ENCODE results near the gene MT1A.

Gene MT1A

GRCh38 chr16:56634715-56635440 lies 3.6 kb upstream of the MT1A start:
- no peak for DNase-seq
- Mint-ChIP-seq H3K27ac (peak overlapping the region in 1 of 2 donors; percentile 34), H3K27me3 (peaks cover 100% of the 10 kb centered on the region), H3K4me1 (peaks cover 56% of the 10 kb centered on the region), H3K9me3 (no peaks in the 10 kb centered on the region), H3K4me3 (peak overlapping the region; percentile 76 to 81)
- no peak for ATAC-seq

- DNase-seq (no peak), ATAC-seq (no peak)
- H3K27ac Mint-ChIP-seq = no peak overlapping the region
- no peaks in the 10 kb centered on the region for H3K9me3 Mint-ChIP-seq
- H3K4me1 Mint-ChIP-seq = peaks cover 56% of the 10 kb centered on the region
- H3K4me3 Mint-ChIP-seq = peak overlapping the region; percentile 76 to 81
- H3K27me3 Mint-ChIP-seq = peaks cover 100% of the 10 kb centered on the region
Observed at GRCh38 chr16:56635441-56635967, 3.0 kb upstream of the MT1A start.

DNA sequence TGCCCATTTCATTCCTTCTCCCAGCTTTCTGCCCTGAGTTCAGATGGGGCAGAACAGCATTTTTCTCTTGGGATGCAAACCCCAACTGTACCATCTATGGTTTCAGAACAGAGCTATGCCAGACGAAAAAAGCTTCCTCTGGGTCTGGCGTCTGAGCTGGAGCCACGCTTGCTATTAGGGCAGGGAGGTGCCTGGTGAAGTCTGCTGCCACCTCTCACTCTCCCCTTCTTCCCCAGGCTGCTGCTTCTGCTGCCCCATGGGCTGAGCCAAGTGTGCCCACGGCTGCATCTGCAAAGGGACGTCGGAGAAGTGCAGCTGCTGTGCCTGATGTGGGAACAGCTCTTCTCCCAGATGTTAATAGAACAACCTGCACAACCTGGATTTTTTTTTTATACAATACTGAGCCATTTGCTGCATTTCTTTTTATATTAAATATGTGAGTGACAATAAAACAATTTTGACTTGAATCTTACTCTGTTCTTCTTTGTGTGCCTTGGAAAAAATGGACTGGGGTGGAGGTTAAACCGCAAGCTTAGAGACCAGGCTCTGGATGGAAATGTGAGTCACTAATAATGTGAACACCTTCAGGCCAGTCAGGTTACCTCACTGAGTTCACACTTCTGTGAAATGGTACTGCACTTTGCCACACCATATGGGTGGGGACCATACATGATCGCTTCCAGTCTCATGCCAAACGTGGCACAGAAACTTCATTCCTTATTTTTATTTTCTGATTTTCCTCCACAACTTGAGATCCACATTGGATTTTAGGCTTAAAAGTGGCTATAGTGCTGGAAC lies 1.7 kb upstream of the MT1A start:
- DNase-seq (no peak), ATAC-seq (no peak)
- Mint-ChIP-seq H3K4me1 (peaks cover 53% of the 10 kb centered on the region), H3K9me3 (no peaks in the 10 kb centered on the region), H3K4me3 (no peak overlapping the region), H3K27me3 (peaks cover 96% of the 10 kb centered on the region), H3K27ac (no peak overlapping the region)

- ATAC-seq = no peak
- H3K4me3 Mint-ChIP-seq = peak overlapping the region; percentile 72 to 83
- peaks cover 58% of the 10 kb centered on the region for H3K4me1 Mint-ChIP-seq
- no peaks in the 10 kb centered on the region for H3K9me3 Mint-ChIP-seq
- H3K27me3 Mint-ChIP-seq = peaks cover 79% of the 10 kb centered on the region
- H3K27ac Mint-ChIP-seq = no peak overlapping the region
- no peak for DNase-seq
Observed at GRCh38 chr16:56639045-56639444, 579 bp downstream of the MT1A start.

GRCh38 chr16:56640076-56640475 lies 1.6 kb downstream of the MT1A start:
- ATAC-seq (no peak), DNase-seq (no peak)
- H3K4me3 Mint-ChIP-seq = no peak overlapping the region
- H3K4me1 Mint-ChIP-seq = peaks cover 57% of the 10 kb centered on the region
- H3K27me3 Mint-ChIP-seq = peaks cover 77% of the 10 kb centered on the region
- H3K9me3 Mint-ChIP-seq = no peaks in the 10 kb centered on the region
- no peak overlapping the region for H3K27ac Mint-ChIP-seq

- Mint-ChIP-seq H3K27me3 (peaks cover 66% of the 10 kb centered on the region), H3K4me3 (no peak overlapping the region), H3K9me3 (no peaks in the 10 kb centered on the region), H3K27ac (no peak overlapping the region), H3K4me1 (peaks cover 46% of the 10 kb centered on the region)
- ATAC-seq (no peak), DNase-seq (no peak)
Observed at GRCh38 chr16:56641166-56641565, 2.7 kb downstream of the MT1A start.

DNA sequence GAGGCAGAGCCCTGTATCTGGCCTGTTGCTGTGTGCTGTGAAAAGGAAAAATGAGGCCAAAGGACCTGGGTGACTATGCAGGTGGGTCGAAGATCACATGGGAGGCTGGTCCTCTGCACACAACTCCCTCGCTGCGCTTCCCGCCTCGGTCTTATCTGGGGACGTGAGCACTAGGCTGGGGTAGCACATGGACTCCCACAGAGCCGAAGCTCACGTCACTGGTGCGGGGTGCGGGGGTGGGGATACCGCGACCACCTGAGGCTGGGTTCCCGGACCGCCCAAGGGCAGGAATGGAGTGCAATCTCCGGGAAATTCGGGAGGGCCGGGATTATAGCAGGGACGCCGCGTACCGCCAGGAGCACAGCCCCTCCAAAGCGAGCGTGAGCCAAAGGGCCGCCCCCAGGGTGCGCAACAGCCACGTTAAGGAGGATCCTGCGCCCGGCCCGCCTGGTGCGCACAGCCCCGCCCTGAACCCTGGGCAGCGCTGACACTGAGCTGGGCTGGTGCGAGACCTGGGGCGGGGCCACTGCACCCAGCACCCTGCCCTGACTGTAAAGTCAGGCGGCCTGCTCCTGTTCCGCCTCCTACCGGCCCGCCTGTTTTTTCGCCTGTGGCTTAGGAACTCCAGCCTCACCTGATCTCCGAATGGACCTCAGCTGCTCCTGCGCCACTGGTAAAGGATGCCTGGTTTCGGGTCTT lies 4.8 kb downstream of the MT1A start:
- peaks cover 31% of the 10 kb centered on the region for H3K4me1 Mint-ChIP-seq
- ATAC-seq (peak; percentile 100), DNase-seq (peak; percentile 79 to 80)
- no peaks in the 10 kb centered on the region for H3K9me3 Mint-ChIP-seq
- peak overlapping the region; percentile 80 to 85 for H3K27ac Mint-ChIP-seq
- peaks cover 60% of the 10 kb centered on the region for H3K27me3 Mint-ChIP-seq
- H3K4me3 Mint-ChIP-seq = peak overlapping the region; percentile 75 to 83

DNA sequence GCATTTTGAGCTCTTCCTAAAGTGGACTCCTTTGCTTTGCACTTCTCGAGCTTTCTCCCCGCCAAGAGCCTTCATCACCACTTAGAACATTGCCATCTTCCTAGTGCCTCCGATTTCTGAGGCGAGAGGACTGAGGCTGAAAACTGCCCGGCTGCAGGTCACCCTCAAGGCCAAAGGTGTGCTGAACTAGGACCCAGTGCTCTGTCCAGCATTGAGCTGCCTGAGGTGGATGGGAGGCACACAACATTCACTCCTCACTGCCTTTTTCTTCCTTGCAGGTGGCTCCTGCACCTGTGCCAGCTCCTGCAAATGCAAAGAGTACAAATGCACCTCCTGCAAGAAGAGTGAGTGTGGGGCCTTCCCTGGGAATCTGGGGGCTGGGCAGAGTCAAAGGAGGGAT lies 5.4 kb downstream of the MT1A start:
- H3K4me1 Mint-ChIP-seq = peaks cover 25% of the 10 kb centered on the region
- peaks cover 60% of the 10 kb centered on the region for H3K27me3 Mint-ChIP-seq
- H3K27ac Mint-ChIP-seq = peak overlapping the region; percentile 80 to 85
- DNase-seq (no peak), ATAC-seq (peak; percentile 1)
- peak overlapping the region; percentile 75 to 83 for H3K4me3 Mint-ChIP-seq
- H3K9me3 Mint-ChIP-seq = no peaks in the 10 kb centered on the region

GRCh38 chr16:56645311-56645710 lies 6.8 kb downstream of the MT1A start:
- DNase-seq (no peak), ATAC-seq (no peak)
- Mint-ChIP-seq H3K4me3 (no peak overlapping the region), H3K4me1 (peaks cover 24% of the 10 kb centered on the region), H3K27me3 (peaks cover 53% of the 10 kb centered on the region), H3K27ac (no peak overlapping the region), H3K9me3 (no peaks in the 10 kb centered on the region)

GRCh38 chr16:56645838-56646237 lies 7.4 kb downstream of the MT1A start:
- Mint-ChIP-seq H3K9me3 (no peaks in the 10 kb centered on the region), H3K27me3 (peaks cover 48% of the 10 kb centered on the region), H3K27ac (no peak overlapping the region), H3K4me1 (peaks cover 24% of the 10 kb centered on the region), H3K4me3 (no peak overlapping the region)
- DNase-seq (no peak), ATAC-seq (no peak)

DNA sequence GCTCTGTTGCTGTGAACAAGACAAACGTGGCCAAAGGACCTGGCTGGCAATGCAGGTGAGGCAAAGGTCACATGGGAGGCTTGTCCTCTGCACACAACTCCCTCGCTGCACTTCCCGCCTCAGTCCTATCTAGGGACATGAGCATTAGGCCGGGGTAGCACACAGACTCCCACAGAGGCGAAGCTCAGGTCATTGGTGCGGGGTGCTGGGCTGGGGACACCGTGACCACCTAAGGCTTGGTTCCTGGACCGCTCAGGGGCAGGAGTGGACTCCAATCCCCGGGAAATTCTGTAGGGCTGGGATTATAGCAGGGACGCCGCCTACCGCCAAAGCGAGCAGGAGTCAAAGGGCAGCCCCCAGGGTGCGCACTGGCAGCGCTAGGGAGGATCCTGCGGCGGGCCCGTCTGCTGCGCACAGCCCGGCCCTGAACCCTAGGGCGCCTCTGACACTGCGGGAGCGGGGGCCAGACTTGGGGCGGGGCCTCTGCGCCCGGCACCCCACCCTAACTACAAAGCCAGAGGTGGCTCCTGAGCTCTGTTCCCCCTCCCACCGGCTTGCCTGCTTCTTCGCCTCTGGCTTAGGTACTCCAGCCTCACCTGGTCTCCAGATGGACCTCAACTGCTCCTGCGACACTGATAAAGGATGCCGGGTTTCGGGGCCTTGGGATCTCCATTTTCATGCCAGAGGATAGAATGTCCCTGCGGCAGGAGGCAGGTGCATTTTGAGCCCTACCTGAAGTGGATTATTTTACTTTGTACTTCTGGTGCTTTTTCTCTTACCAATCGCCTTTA lies 9.4 kb downstream of the MT1A start:
- no peaks in the 10 kb centered on the region for H3K9me3 Mint-ChIP-seq
- peaks cover 61% of the 10 kb centered on the region for H3K27me3 Mint-ChIP-seq
- peaks cover 18% of the 10 kb centered on the region for H3K4me1 Mint-ChIP-seq
- no peak overlapping the region for H3K27ac Mint-ChIP-seq
- ATAC-seq = no peak
- no peak for DNase-seq
- no peak overlapping the region for H3K4me3 Mint-ChIP-seq

DNA sequence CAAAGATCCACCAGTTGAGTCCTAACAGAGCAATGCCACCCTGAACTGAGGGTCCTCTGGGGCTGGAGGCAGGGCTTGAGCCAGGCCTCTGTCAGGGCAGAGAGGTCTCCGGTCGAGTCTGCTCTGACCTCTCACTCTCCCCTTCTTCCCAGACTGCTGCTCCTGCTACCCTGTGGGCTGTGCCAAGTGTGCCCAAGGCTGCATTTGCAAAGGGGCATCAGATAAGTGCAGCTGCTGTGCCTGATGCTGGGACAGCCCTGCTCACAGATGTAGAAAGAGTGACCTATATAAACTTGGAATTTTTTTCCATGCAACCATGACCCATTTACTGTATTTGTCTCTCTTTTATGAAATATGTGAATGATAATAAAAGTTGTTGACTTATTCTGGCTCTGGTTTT lies 10.8 kb downstream of the MT1A start:
- Mint-ChIP-seq H3K27ac (no peak overlapping the region), H3K4me3 (no peak overlapping the region), H3K4me1 (peaks cover 3% of the 10 kb centered on the region), H3K27me3 (peaks cover 58% of the 10 kb centered on the region), H3K9me3 (no peaks in the 10 kb centered on the region)
- ATAC-seq = no peak
- DNase-seq = no peak

DNA sequence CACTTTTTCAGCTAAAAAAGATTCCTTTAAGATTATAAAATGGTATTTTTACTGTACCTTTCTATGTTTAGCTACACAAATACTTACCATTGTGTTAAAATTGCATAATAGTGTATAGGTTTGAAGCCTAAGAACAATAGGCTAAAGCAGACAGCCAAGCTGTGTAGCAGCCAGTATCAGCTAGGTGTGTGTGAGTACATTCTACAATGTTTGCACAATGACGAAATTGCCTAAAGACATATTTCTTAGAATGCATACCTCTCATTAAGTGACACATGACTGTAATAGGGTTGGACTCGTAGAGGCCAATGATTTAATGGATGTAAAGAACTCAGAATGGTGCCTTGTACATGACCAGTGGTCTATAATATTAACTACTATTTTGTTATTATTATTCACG lies 11.4 kb downstream of the MT1A start:
- Mint-ChIP-seq H3K4me1 (no peaks in the 10 kb centered on the region), H3K9me3 (no peaks in the 10 kb centered on the region), H3K27me3 (peaks cover 53% of the 10 kb centered on the region), H3K27ac (no peak overlapping the region), H3K4me3 (no peak overlapping the region)
- ATAC-seq (no peak), DNase-seq (no peak)

- H3K27me3 Mint-ChIP-seq = peaks cover 52% of the 10 kb centered on the region
- ATAC-seq = peak; percentile 28
- DNase-seq = no peak
- no peaks in the 10 kb centered on the region for H3K9me3 Mint-ChIP-seq
- peak within 1 kb of the TSS in 1 of 2 donors; percentile 44 for H3K27ac Mint-ChIP-seq
- H3K4me1 Mint-ChIP-seq = no peaks in the 10 kb centered on the region
- no peak within 1 kb of the TSS for H3K4me3 Mint-ChIP-seq
Observed at GRCh38 chr16:56651586-56651985, 13.1 kb downstream of the MT1A start, which contains the start of gene MT1B. Gene MT1B (plus strand): TSS chr16:56651886. CDS start chr16:56651954, 68 bp downstream.

DNA sequence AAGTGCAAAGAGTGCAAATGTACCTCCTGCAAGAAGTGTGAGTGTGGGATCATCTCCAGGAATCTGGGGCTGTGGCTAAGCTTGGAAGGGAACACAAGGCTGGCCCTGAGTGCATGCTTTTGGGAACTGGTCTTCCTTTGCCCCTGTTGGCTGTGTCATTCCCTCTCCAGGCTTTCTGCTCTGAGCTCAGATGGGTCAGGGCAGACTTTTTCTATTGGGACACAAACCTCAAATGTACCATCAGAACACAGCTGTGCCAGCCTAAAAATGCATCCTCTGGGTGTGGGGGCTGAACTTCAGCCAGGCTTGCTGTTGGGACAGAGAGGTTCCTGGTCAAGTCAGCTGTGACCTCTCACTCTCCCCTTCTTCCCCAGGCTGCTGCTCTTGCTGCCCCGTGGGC lies 14.1 kb downstream of the MT1A start:
- Mint-ChIP-seq H3K9me3 (no peaks in the 10 kb centered on the region), H3K4me3 (no peak overlapping the region), H3K27ac (no peak overlapping the region), H3K4me1 (peaks cover 6% of the 10 kb centered on the region), H3K27me3 (peaks cover 44% of the 10 kb centered on the region)
- no peak for DNase-seq
- ATAC-seq = no peak
